Measurements from ENCODE around the gene CRYM.

CRYM gene

GRCh38 chr16:21228361-21228872 is 49.7 kb downstream of the CRYM start:
- in situ Hi-C loops (cut with HindIII; ENCODE audit: low pct_ligation_motif_present, low sequenced_read_pairs): no loop called here
- peaks cover 4% of the 10 kb centered on the region for H3K27me3 ChIP-seq (replicated peaks)

GRCh38 chr16:21227866-21228265 is 50.2 kb downstream of the CRYM start:
- no peak for DNase-seq
- no peak for TF ChIP-seq CTCF (IDR thresholded peaks at IDR 0.05; ENCODE audit: low read depth, low read length, missing control alignments)
- Histone ChIP-seq H3K4me3 (ENCODE audit: low read depth, low read length) (no peak overlapping the region), H3K27ac (no peak overlapping the region), H3K36me3 (replicated peaks) (no peaks in the 10 kb centered on the region), H3K27me3 (replicated peaks) (peaks cover 4% of the 10 kb centered on the region)
- in situ Hi-C loops (cut with HindIII; ENCODE audit: low pct_ligation_motif_present, low sequenced_read_pairs): no loop called here

More at GRCh38 chr16:21228361-21228872, 49.7 kb downstream of the CRYM start:
- no peak for TF ChIP-seq CTCF (IDR thresholded peaks at IDR 0.05; ENCODE audit: low read depth, low read length, missing control alignments)
- Histone ChIP-seq H3K4me3 (ENCODE audit: low read depth, low read length) (no peak overlapping the region), H3K36me3 (replicated peaks) (no peaks in the 10 kb centered on the region), H3K27ac (no peak overlapping the region)
- no peak for DNase-seq

- in situ Hi-C loops (cut with HindIII; ENCODE audit: low pct_ligation_motif_present, low sequenced_read_pairs): no loop called here
- no peak for DNase-seq
- Histone ChIP-seq H3K27ac (no peak overlapping the region), H3K27me3 (replicated peaks) (peaks cover 4% of the 10 kb centered on the region), H3K36me3 (replicated peaks) (no peaks in the 10 kb centered on the region), H3K4me3 (ENCODE audit: low read depth, low read length) (no peak overlapping the region)
- no peak for TF ChIP-seq CTCF (IDR thresholded peaks at IDR 0.05; ENCODE audit: low read depth, low read length, missing control alignments)
Measured at GRCh38 chr16:21226749-21227148, 51.3 kb downstream of the CRYM start.

GRCh38 chr16:21224800-21225199 is 53.3 kb downstream of the CRYM start:
- no peak for TF ChIP-seq CTCF (IDR thresholded peaks at IDR 0.05; ENCODE audit: low read depth, low read length, missing control alignments)
- no peak for DNase-seq
- Histone ChIP-seq H3K36me3 (replicated peaks) (no peaks in the 10 kb centered on the region), H3K4me3 (ENCODE audit: low read depth, low read length) (no peak overlapping the region), H3K27ac (no peak overlapping the region), H3K27me3 (replicated peaks) (peaks cover 4% of the 10 kb centered on the region)
- in situ Hi-C loops (cut with HindIII; ENCODE audit: low pct_ligation_motif_present, low sequenced_read_pairs): no loop called here

GRCh38 chr16:21223787-21224186 is 54.3 kb downstream of the CRYM start:
- in situ Hi-C loops (cut with HindIII; ENCODE audit: low pct_ligation_motif_present, low sequenced_read_pairs): no loop called here
- Histone ChIP-seq H3K27me3 (replicated peaks) (peaks cover 4% of the 10 kb centered on the region), H3K4me3 (ENCODE audit: low read depth, low read length) (no peak overlapping the region), H3K27ac (no peak overlapping the region), H3K36me3 (replicated peaks) (no peaks in the 10 kb centered on the region)
- no peak for DNase-seq
- no peak for TF ChIP-seq CTCF (IDR thresholded peaks at IDR 0.05; ENCODE audit: low read depth, low read length, missing control alignments)
